ENCODE measurements around the gene CLTCL1. TPM values are rescaled to one million over a fixed set of nuclear protein-coding genes. Genes with fewer than 3 reads are reported as not detected.

Gene CLTCL1
- total RNA-seq, 4 donors from 2014 or later, result 3.8 to 8.6 (median 5.6) TPM

DNA sequence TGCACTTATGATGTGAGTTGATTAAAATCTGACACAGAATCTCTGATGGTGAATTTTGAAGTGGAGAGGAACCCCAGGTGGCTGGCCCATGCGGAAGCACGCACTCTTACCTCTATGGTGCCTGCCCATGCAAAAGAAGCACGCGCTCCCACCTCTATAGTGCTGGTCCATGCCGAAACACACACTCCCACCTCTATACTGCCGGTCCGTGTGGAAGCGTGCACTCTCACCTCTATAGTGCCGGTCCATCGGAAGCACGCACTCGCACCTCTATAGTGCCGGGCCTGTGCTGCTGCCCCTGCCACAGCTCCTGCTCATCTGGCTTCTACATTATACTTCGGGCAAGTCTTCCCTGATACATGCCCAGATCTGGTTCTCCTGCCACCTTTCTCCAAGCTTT lies 76.2 kb downstream of the CLTCL1 start:
- 97% methylated on average over 14 of the region's 14 CpGs; no CpG with 5 or more reads in 1 of the 2 donors for WGBS, 2 donors (ENCODE audit: low coverage in 1 of 2)
- intact Hi-C loops (cut with DNase I; ENCODE audit: low total_unique reads), result no loop called here
- H3K36me3 ChIP-seq, result no peaks in the 10 kb centered on the region
- H3K27me3 ChIP-seq, result no peaks in the 10 kb centered on the region
- TF ChIP-seq, protein P1, sequence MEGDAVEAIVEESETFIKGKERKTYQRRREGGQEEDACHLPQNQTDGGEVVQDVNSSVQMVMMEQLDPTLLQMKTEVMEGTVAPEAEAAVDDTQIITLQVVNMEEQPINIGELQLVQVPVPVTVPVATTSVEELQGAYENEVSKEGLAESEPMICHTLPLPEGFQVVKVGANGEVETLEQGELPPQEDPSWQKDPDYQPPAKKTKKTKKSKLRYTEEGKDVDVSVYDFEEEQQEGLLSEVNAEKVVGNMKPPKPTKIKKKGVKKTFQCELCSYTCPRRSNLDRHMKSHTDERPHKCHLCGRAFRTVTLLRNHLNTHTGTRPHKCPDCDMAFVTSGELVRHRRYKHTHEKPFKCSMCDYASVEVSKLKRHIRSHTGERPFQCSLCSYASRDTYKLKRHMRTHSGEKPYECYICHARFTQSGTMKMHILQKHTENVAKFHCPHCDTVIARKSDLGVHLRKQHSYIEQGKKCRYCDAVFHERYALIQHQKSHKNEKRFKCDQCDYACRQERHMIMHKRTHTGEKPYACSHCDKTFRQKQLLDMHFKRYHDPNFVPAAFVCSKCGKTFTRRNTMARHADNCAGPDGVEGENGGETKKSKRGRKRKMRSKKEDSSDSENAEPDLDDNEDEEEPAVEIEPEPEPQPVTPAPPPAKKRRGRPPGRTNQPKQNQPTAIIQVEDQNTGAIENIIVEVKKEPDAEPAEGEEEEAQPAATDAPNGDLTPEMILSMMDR (IDR thresholded peaks at IDR 0.05), result no peak
- TF ChIP-seq POLR2A (IDR thresholded peaks at IDR 0.05), result no peak
- no peak for TF ChIP-seq POLR2AphosphoS5 (IDR thresholded peaks at IDR 0.05)
- TF ChIP-seq EP300 (IDR thresholded peaks at IDR 0.05; ENCODE audit: low read depth), result no peak
- peaks cover 0 to 5% (median 0%) of the 10 kb centered on the region in 4 donors for H3K4me1 ChIP-seq
- H3K4me3 ChIP-seq, result no peak overlapping the region
- in situ Hi-C loops (cut with MboI; ENCODE audit: low pct_ligation_motif_present in 1 of 4, low pct_unique_long_range_greater_than_20kb in 1 of 4, low sequenced_read_pairs in 3 of 4), result loop anchor here in 1 of 4 donors (25.0 kb wide), 1 partner anchor 422 kb away; no protein-coding TSS in a partner anchor
- H3K27ac ChIP-seq, result no peak overlapping the region
- DNase-seq, result no peak
- no peaks in the 10 kb centered on the region for H3K9me3 ChIP-seq

DNA sequence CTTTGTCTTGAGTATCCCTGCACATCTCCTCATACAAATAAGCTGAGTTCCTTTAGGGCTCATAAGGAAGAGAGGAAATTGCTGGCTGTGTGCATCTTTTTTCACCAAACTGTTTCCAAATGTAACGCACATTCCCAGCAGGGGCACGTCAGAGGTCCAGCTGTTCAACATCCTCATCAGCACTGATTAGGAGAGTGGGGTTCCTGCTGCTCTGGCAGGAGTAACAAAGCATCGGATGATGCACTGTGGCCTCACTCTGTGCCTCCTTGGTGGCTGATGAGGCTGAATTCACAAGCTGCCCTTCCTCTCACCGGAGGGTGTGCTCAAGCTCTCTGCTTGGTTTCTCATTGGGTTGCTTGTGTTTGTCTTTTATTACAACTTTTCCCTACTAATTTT lies 77.4 kb downstream of the CLTCL1 start:
- in situ Hi-C loops (cut with MboI; ENCODE audit: low pct_ligation_motif_present in 1 of 4, low pct_unique_long_range_greater_than_20kb in 1 of 4, low sequenced_read_pairs in 3 of 4), result loop anchor here in 1 of 4 donors (25.0 kb wide), 1 partner anchor 423 kb away; no protein-coding TSS in a partner anchor
- Histone ChIP-seq H3K36me3 (peaks cover 0 to 4% (median 0%) of the 10 kb centered on the region in 4 donors), H3K4me3 (no peak overlapping the region), H3K27me3 (no peaks in the 10 kb centered on the region), H3K4me1 (peaks cover 0 to 5% (median 0%) of the 10 kb centered on the region in 4 donors), H3K9me3 (no peaks in the 10 kb centered on the region), H3K27ac (no peak overlapping the region)
- DNase-seq, result no peak
- WGBS, 2 donors (ENCODE audit: low coverage in 1 of 2), result 61% methylated on average over 4 of the region's 4 CpGs; no CpG with 5 or more reads in 1 of the 2 donors
- intact Hi-C loops (cut with DNase I; ENCODE audit: low total_unique reads), result no loop called here
- no peak for TF ChIP-seq EP300 (IDR thresholded peaks at IDR 0.05; ENCODE audit: low read depth)

DNA sequence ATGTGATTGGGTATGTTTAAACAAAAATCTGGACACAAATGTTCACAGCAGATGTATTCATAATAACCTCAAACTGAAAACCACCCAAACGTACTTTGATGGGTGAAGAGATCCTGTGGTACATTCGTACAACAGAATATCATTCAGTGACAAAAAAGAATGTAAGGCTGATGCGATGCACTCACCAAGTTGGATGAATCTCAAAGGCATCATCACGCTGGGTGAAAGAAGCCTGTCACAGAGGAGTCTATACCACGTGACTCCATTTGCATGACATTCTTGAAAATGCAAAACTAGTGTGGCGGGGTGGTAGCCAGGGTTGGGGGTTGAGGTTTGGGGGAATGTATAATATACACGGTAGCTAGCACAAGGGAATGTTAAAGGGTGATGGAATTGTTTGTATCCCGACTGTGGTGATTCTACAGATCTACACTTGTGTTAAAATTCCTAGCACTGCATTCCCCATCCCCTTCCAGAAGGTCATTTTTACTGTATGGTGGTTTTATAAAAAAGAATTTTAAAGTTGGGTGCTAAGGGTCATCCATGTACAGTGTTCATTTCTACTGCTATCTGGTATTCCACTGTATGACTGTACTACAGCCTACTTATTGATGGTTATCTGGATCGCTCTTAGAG lies 78.0 kb downstream of the CLTCL1 start:
- intact Hi-C loops (cut with DNase I; ENCODE audit: low total_unique reads), result no loop called here
- Histone ChIP-seq H3K9me3 (no peaks in the 10 kb centered on the region), H3K4me3 (no peak overlapping the region), H3K27ac (no peak overlapping the region), H3K27me3 (no peaks in the 10 kb centered on the region), H3K36me3 (peaks cover 0 to 4% (median 0%) of the 10 kb centered on the region in 4 donors), H3K4me1 (peaks cover 0 to 5% (median 0%) of the 10 kb centered on the region in 4 donors)
- DNase-seq, result no peak
- WGBS, 2 donors (ENCODE audit: low coverage in 1 of 2), result 70 to 89% methylated on average over 3 to 9 of the region's 9 CpGs
- TF ChIP-seq EP300 (IDR thresholded peaks at IDR 0.05; ENCODE audit: low read depth) (no peak), POLR2AphosphoS5 (IDR thresholded peaks at IDR 0.05) (no peak), POLR2A (IDR thresholded peaks at IDR 0.05) (no peak)
- TF ChIP-seq, protein P1 (IDR thresholded peaks at IDR 0.05), result no peak
- in situ Hi-C loops (cut with MboI; ENCODE audit: low pct_ligation_motif_present in 1 of 4, low pct_unique_long_range_greater_than_20kb in 1 of 4, low sequenced_read_pairs in 3 of 4), result loop anchor here in 1 of 4 donors (25.0 kb wide), 1 partner anchor 424 kb away; no protein-coding TSS in a partner anchor

DNA sequence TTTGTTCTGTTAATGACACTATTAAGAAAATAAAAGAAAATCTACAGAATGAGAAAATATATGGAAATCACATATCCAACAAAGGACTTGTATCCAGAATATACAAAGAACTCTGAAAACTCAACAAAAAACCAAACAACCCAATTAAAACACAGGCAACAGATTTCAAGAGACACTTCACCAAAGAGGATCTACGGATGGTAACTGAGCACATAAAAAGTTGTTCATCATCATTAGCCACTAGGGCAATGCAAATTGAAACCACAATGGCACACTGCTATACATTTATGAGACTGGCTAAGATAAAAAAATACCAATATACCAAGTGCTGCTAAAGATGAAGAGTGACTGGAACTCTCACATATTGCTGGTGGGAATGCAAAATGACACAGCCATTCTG lies 78.5 kb downstream of the CLTCL1 start:
- Histone ChIP-seq H3K27ac (no peak overlapping the region), H3K4me3 (no peak overlapping the region), H3K4me1 (peaks cover 0 to 3% (median 0%) of the 10 kb centered on the region in 4 donors), H3K27me3 (no peaks in the 10 kb centered on the region), H3K9me3 (no peaks in the 10 kb centered on the region), H3K36me3 (peaks cover 0 to 4% (median 0%) of the 10 kb centered on the region in 4 donors)
- intact Hi-C loops (cut with DNase I; ENCODE audit: low total_unique reads), result no loop called here
- WGBS, 2 donors (ENCODE audit: low coverage in 1 of 2), result 70 to 73% methylated on average over 1 of the region's 1 CpG
- DNase-seq, result no peak
- TF ChIP-seq, protein P1 (IDR thresholded peaks at IDR 0.05), result no peak
- TF ChIP-seq POLR2A (IDR thresholded peaks at IDR 0.05) (no peak), EP300 (IDR thresholded peaks at IDR 0.05; ENCODE audit: low read depth) (no peak), POLR2AphosphoS5 (IDR thresholded peaks at IDR 0.05) (no peak)
- in situ Hi-C loops (cut with MboI; ENCODE audit: low pct_ligation_motif_present in 1 of 4, low pct_unique_long_range_greater_than_20kb in 1 of 4, low sequenced_read_pairs in 3 of 4), result loop anchor here in 1 of 4 donors (25.0 kb wide), 1 partner anchor 424 kb away; no protein-coding TSS in a partner anchor
